HG02938 (cell line): ENCODE results near the gene BPIFB3.

Experiments used
- ATAC-seq: cut with Tn5 transposase; IDR thresholded peaks from one replicate; pipeline ENCODE4 v1.9.1; 2021; ENCODE audit warnings: mild to moderate bottlenecking, moderate library complexity; ENCODE audit not compliant: unreplicated experiment

BPIFB3 gene

DNA sequence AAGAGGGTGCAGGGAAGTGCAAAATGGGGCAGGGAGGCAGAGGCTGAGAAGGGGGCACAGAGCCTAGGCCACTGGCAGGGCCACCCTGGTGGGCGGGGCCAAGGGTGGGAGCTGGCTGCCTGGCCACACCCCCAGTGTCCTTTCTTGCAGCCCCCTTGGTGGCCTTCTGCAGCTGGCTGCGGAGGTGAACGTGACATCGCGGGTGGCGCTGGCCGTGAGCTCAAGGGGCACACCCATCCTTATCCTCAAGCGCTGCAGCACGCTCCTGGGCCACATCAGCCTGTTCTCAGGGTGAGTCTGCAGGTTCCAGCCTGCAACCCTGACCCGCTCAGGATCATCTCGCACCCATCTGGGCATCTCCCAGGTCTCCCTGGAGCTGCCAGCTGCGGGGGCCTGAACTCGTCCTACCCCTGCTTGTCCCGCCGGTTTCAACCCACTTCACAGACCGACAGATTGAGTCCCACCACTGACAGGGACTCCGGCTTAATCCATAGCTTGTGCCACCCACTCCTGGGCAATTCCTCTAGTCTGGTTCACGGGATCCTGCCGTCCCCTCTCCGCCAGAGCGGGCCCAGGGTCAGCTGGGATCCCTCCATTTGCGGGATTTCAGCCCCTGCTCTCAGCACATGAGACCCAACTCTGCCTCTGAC lies 6.2 kb downstream of the BPIFB3 start:
- ATAC-seq: no peak

DNA sequence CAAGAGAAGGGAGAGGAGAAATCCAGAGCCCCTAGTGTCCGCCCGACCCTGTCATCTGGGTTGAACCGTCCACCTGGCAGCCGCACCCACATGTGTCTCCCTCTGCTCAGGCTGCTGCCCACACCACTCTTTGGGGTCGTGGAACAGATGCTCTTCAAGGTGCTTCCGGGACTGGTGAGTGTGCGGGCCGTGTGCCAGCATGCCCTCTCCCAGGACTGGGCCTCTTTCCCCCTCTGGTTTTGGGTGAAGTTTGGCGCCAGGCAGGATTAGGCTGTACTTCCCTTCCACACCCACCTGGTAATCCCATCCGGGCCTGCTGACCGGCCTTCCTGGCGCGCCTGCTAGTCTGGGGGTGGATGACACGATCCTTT lies 7.9 kb downstream of the BPIFB3 start:
- no peak for ATAC-seq

DNA sequence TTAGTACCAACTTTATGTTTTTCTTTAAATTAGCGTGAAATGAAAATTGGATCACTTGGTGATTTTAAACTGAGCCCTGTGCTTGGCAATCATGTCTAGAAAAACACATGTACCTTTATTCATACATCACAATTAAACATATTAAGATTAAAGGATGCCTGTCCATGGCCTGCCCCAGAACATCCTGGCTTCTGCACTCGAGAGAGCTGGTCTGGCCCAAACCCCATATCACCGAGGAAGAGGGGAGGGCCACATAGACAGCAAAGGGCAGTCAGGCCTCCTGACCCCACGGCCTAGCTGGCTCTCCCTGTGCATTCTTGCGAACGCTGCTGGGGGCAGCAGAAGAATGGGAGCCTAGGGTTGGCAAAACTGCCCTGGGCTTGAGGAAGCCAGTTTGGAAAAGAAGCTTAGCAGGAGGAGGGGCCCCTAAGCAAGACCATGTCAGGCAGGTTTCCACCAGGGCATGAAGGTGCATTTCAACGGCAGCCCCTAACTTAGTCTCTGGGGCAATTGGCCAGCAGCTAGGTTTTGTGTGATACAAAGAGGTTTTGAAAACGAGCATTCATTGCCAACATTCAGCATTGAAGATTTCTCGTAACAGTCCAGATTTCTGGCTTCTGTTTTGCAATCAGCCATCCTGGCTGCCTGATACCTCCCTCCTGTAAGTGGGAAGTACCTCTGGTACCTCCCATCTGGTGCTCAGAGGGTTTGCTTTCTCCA lies 8.6 kb downstream of the BPIFB3 start:
- ATAC-seq: no peak

DNA sequence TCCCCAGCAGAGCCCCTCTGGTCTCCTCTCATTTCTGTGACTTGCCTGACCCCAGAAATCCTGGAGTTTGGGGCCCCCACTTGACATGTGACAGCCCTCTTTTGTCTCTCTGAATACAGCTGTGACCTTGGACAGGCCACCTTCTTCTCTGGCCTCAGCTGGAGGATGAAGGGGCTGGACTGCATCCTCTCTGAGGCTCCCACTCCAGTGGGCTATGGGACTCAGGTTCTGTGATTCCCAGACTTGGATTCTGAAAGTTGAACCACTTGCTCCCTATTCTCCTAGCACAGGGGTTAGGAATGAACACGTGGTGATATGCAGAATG lies 9.1 kb downstream of the BPIFB3 start:
- no peak for ATAC-seq

DNA sequence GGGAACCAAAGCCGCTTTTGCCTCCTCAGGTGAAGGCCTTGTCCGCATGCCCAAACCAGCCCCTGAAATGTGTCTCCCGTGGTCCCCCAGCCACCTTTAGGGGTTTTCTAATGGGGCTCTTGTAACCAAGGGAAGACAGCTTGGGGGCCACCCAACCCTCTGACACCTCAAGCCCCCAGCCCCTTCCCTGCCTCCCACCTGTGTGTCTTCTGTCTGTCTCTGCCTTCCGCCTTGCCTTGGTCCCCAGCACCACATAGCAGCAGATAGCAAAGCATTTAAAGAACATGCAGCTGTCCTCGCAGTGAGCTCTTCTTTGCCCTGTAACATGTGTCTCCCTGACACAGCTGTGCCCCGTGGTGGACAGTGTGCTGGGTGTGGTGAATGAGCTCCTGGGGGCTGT lies 9.6 kb downstream of the BPIFB3 start:
- no peak for ATAC-seq

DNA sequence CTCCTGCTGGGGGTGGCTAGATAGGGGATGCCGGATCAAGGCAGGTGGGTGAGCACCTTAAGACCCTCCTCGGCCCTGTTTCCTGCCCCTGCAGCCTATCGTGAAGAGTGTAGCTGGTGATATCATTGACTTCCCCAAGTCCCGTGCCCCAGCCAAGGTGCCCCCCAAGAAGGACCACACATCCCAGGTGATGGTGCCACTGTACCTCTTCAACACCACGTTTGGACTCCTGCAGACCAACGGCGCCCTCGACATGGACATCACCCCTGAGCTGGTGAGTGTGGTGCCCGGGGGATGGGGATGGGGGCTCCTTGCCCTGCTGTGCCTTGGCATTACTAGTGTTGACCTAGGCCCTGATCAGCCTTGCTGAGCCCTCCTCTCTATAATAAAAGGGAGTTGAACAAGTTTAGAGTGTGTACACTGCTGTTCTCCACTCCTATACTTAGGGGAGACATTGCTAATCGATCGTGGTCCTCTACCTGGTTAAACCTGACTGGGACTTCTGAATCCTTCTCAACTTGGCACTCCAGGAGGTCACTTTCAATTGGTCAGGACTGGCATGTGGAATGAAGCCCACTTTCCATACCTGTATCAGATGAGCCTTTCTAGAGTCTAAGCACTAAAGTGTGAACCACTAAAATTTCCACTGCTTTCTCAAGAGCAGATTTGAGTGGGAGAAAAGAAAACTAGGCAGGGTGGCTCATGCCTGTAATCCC lies 11.0 kb downstream of the BPIFB3 start:
- ATAC-seq: no peak

DNA sequence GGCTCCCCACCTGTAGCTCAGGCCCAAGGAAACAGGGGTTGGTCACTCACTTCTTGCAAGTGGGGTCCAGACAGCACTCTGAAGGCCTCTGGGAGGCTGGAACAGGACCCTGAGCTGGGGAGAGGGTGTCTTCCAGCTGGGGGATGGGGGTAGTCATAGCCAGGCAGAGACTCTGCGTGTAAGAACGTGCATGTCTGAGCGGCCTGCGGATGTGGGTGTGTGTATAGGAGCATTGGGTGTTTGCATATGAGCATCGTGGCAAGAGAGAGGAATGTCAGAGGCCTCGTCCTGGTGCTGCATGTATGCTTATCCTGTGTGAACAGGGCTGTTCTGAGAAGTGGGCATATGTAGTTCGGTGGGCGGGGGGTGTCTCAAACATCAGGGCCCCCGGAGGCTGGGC lies 12.1 kb downstream of the BPIFB3 start:
- no peak for ATAC-seq

DNA sequence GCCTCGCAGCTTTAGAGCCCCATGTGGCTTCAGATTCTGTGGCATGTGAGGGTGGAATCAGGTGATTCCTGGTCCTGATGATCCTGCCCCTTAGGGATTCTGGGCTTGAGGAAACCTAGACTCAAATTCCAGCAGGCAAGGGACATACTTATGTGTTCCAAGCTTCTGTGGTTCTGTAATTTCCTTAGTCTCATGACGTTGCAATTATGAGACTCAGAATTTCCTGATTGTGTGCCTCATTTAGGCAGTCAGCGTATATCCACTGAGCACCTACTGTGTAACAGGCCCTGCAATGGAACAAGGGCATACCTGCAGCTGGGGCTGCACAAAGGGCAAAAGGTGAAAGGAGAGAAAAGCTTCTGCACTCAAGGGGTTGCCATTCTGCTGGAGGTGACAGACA lies 14.1 kb downstream of the BPIFB3 start:
- ATAC-seq: no peak

DNA sequence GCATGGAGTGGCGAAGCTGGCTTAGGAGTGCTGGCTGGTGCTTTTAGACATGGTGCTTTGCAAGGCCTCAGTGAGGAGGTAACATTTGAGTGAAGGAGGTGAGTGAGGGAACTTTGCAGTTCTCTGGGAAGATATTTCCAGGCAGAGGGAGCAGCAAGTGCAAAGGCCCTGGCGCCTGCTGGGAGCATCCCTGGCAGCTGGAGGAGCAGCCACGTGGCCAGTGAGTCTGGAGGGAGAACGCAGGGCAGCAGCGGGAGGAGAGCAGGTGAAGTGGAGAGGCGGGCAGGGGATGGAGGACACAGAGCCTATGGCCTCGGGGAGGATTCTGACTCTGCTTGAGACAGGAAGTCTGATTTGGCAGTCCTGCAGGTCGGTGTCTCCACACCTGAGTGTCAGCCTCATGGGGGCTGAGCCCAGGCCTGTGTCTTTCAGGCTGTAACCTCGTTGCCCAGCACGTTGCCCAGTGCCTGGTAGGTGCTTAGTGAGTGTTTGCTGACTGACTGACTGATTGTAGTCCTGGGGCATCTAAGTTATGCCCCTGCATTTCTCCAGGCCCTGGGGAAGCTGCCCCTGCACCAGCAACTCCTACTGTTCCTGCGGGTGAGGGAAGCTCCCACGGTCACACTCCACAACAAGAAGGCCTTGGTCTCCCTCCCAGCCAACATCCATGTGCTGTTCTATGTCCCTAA lies 14.7 kb downstream of the BPIFB3 start:
- ATAC-seq: no peak

DNA sequence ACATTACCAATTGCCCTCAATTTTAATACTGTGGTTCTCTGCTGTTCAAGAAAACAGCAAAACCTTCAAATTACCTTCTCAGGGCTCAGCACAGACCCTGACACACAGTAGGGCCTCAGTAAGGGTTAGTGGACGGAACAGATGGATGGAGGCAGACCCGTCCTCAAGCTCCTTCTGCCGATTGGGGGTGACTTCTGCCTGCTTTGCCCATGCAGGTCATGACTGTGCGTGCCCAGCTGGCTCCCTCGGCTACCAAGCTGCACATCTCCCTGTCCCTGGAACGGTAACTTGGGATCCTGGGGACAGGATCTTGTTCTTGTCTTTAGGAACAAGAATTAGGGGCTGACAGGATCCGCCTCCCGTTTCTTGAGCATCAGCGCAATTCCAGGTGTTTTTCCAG lies 16.0 kb downstream of the BPIFB3 start:
- no peak for ATAC-seq

DNA sequence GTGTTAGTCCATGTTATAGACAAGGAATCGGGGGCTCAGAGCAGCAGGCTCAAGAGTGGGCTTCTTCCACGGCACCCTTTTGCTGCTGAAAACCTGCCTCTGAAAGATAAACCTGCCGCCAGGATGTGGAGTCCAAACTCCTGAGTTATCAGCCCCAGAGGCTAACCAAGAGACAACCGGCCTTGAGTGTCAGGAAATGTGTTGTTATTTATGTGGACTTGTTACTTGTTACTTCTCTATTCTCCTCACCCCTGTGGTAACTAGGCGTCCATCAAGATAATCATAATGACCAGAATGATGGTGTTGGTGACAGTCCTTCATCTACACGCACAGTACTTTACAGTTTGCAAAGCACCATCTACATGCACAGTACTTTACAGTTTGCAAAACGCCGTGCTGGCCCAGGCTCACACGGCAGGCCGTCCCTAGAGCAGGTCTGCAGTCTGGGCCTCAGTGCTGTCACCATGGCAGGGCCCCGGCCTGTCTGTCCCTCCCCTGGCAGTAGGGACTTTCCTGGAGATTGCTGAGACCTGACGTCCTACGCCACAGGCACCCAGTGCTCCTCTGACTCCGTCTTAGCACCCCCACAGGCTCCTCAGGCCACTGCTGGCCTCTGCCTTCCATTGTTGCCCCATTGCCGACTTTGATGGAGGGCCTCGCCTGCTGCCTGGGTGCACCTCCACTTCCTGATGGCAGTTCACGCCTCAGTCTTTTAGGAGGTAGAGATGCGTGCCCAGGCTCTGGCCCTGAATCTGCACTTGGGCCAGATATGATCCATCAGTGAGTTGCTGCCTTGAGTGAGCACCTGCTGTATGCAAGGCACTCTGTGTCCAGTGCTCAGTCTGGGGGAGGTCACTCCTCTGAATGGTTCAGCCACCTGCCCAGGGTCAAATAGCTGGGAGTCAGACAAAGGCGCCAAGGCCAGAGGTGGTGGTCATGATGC lies 16.7 kb downstream of the BPIFB3 start:
- no peak for ATAC-seq

DNA sequence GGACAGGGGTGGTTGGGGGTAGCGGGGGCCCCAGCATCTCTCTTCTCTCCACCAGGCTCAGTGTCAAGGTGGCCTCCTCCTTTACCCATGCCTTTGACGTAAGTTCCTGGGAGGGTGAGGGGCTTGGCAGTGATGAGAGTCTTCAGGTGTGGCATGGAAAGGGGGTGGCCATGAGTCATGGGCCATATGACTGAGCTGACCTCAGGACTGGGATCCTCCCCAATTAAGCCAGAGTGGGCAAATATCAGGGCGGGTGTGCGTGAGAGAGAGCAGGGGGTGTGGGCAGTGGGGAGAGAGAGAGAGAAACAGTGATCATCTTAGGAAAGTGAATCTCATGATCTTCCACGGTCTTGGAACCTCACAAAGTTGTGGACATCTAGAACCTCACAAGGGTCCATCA lies 17.5 kb downstream of the BPIFB3 start:
- ATAC-seq: no peak

DNA sequence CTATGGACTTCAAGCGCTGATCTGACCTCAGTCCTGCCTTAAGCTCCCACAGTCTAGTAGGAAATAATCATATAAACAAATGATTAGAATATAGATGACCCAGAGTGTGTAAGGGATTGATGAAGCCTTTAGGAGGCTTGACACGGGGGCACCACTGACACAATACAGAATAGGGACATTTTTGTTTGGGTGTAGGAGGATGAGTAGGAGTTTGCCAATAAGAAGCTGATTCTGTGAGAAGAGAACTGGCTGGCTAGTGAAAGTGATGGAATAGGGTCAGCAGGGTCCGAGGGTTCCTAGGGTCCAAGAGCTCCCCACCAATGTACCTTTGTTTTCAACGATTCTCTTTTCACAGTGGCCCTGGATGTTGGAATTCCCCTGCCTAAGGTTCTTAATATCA lies 18.7 kb downstream of the BPIFB3 start:
- ATAC-seq: no peak

DNA sequence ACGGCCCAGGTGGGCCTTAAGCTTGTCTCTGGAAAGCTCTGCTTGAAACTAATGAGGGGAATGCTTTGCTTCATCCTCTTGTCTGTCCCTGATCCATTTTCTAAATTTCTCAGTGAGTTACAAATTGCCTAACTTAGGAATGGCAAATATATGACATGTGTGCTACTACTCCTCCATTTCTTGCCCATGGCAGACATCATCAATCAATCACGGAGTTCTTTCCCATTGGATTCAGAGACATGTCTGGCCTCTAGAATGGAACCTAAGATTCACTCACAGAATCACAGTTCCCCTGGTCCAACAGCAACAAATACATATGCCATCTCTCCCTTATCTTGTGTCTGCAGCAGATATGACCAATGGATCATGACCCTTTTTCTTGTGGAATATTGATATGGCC lies 19.1 kb downstream of the BPIFB3 start:
- ATAC-seq: no peak

DNA sequence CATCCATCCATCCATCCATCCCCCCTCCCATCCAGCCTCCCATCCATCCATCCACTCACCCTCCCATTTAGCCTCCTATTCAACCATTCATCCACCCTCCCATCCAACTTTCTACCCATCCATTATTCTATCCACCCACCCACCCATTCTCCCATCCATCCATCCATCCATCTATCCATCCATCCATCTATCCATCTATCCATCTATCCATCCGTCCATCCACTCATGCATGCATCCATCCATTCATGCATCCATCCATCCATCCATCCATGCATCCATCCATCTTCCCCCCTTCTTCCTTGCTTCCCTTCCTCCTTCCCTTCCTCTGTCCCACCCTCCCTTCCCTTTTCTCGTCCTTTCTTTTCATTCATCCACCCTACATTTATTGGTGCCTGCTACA lies 21.0 kb downstream of the BPIFB3 start:
- no peak for ATAC-seq

DNA sequence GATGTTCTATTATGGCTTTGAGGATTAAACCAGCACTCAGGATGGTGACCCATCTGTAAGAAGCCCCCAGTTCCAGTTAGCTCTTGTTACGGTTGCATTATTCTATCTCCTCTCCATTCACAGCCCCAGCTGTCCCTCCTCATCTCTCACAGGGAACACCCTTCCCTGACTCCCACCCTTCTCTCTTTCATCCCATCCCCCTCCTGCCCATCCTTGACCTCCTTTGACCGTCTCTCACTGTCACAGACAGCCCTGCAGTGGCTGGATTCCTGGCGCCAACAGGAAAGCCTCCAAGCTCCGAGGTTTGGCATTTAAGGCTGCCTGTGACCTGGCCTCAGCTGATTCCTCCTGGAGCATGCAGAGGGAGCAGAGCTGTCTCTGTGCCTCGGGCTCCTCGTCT lies 21.6 kb downstream of the BPIFB3 start:
- ATAC-seq: no peak

DNA sequence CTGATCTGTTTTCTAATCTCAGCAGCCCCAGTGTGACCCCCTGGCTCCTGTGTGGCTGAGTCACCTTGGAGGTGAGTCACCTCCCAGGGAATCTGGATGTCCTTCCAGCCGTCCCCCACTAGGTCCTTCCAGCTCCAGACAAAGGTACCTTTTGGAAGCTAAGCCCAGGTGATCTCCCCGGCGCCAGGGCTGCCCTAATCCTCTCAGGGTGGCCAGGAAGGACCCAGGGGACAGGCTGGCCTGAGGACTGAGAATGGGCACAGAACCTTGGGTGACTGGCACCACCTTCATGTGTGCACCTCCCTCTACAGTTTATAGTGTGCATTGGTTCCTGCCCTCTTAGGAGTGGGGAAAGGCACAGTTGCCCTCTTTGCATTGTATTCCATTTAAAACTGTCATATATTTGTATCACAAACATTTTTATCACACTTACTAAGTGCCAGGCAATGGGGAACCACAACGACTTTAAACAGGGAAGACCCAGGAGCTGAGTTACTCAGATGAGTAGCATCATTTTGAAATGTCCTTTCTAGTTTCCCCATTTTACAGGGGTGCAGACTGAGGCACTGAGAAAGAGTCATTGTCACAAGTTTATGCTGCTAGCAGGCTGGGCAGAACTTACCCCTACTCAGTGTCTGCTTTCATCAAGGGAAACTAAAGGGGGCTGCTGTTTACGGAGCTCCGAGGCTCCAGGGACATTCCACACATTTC lies 23.1 kb downstream of the BPIFB3 start:
- no peak for ATAC-seq

DNA sequence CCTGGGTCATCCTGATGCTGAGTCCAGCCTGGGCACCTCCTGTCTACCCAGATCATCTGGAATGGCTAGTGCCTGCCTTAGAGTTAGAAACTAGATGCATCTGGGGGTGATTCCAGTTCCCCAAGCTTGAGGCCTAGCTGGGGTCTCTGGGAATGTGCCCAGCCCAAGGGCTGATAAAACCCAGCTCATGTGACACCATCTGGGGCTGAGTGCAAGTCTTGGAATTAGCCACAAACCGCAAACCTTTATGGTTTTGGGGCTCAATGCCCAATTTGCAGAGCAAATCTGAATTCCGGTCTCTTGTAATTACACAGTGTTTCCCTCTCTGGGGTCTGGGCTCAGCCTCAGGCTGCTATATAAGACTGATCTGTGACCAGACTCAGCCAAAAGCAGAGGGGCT lies 25.6 kb downstream of the BPIFB3 start, which contains the start of gene BPIFB4:
Gene BPIFB4 (plus strand): TSS at position 385 of the 400 bp plus-strand sequence. CDS start 1,884 bp downstream, outside the sequence.
- ATAC-seq: no peak

DNA sequence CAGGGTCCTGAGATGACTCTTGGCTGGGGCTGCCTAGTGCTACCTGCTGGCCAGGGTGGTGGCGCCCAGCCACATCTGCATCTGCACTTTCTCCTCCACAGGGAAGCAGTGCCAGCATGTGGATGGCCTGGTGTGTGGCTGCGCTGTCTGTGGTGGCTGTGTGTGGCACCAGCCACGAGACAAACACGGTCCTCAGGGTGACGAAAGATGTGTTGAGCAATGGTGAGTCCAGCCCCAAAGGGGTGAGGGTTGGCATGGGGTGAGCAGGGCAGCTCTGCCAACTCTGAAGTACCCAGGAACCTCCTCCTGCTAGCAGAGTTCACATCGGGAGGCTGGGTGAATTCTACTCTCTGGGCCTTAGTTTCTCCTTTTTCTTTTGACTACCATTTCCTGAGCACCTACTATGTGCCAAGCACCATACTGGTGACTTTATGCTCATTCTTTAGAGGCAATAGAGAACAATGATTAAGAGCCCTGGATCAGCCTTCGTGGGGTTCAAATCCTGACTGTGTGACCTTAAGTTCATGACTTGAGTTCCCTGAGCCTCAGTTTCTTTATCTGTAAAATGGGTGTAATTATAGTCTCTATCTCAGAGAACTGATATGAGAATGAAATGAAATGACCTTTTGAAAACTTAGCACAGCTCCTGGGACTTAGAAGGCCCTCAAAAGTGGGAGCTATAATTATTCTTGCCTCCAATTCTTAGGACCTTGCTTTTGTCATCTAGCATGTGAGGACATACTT lies 27.9 kb downstream of the BPIFB3 start:
- no peak for ATAC-seq
